ENCODE measurements around the gene MELTF. TPM values are rescaled to one million over a fixed set of nuclear protein-coding genes. Genes with fewer than 3 reads are reported as not detected.
A peak's percentile ranks its signal among the peaks of the same experiment; 100 is the strongest.

MELTF gene
- total RNA-seq, 4 donors from 2014 or later, result 5.0 to 11.5 (median 9.0) TPM

GRCh38 chr3:197028728-197029510 lies 698 bp downstream of the MELTF start:
- no CpG with 5 or more reads among the region's 67 CpGs for WGBS, 2 donors (ENCODE audit: low coverage in 1 of 2)
- ATAC-seq, result no peak
- TF ChIP-seq POLR2A (IDR thresholded peaks at IDR 0.05) (no peak), EP300 (IDR thresholded peaks at IDR 0.05) (no peak), POLR2AphosphoS5 (IDR thresholded peaks at IDR 0.05) (no peak)
- TF ChIP-seq, protein P1, sequence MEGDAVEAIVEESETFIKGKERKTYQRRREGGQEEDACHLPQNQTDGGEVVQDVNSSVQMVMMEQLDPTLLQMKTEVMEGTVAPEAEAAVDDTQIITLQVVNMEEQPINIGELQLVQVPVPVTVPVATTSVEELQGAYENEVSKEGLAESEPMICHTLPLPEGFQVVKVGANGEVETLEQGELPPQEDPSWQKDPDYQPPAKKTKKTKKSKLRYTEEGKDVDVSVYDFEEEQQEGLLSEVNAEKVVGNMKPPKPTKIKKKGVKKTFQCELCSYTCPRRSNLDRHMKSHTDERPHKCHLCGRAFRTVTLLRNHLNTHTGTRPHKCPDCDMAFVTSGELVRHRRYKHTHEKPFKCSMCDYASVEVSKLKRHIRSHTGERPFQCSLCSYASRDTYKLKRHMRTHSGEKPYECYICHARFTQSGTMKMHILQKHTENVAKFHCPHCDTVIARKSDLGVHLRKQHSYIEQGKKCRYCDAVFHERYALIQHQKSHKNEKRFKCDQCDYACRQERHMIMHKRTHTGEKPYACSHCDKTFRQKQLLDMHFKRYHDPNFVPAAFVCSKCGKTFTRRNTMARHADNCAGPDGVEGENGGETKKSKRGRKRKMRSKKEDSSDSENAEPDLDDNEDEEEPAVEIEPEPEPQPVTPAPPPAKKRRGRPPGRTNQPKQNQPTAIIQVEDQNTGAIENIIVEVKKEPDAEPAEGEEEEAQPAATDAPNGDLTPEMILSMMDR (IDR thresholded peaks at IDR 0.05), result no peak
- H3K4me3 ChIP-seq, result peak overlapping the region; percentile 20 to 59
- peaks cover 44% of the 10 kb centered on the region for H3K27me3 ChIP-seq
- H3K9me3 ChIP-seq, result no peaks in the 10 kb centered on the region
- H3K4me1 ChIP-seq, result peaks cover 0 to 25% (median 5%) of the 10 kb centered on the region in 3 donors
- H3K27ac ChIP-seq, result peak overlapping the region in 1 of 4 donors; percentile 78
- H3K36me3 ChIP-seq, result no peaks in the 10 kb centered on the region

DNA sequence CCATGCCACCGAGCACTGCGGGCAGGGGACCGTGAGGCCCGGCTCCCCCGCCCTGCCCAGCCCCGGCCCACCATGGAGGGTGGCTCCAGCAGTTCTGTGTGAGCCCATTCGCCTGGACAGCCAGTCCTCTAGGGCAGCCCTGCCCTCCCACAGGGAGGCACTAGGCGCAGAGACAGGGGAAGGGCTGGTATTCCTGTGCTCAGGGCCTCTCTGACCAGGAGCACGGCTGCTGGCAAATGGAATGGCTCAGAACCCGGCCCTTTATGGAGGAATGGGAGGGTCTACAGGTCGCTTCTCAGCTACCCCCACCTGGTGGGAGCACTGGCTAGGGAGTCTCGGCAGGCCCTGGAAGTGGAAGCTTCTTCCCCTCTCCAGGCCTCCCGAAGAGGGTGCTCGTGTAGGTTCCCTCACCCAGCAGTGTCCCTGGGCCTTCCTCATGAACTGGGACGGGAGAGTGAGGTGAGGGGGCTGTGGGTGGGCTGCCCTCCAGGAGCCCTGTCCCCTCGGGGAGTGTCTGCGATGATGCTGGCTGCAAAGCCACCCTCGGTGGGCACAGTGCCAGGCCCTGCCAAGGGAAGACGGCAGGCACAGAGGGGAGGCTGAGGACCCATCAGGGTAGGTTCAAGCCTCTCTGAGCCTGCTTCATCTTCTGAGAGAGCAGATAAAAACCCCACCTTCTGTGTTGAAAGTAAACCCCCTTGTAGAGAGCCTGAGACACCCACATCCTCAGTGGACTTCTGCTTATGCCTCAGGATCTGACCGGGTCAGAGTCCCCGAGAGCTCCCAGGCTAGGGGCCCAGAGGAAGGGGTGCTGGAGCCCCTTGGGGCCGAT lies 1.5 kb downstream of the MELTF start:
- TF ChIP-seq POLR2AphosphoS5 (IDR thresholded peaks at IDR 0.05) (no peak), POLR2A (IDR thresholded peaks at IDR 0.05) (no peak), EP300 (IDR thresholded peaks at IDR 0.05) (no peak)
- TF ChIP-seq, protein P1 (IDR thresholded peaks at IDR 0.05), result no peak
- no peak for ATAC-seq
- Histone ChIP-seq H3K4me3 (peak overlapping the region in 1 of 2 donors; percentile 59), H3K27me3 (peaks cover 43% of the 10 kb centered on the region), H3K36me3 (no peaks in the 10 kb centered on the region), H3K9me3 (no peaks in the 10 kb centered on the region), H3K27ac (peak overlapping the region in 1 of 4 donors; percentile 78), H3K4me1 (peaks cover 0 to 25% (median 5%) of the 10 kb centered on the region in 3 donors)
- 93% methylated on average over 3 of the region's 22 CpGs; no CpG with 5 or more reads in 1 of the 2 donors for WGBS, 2 donors (ENCODE audit: low coverage in 1 of 2)

- TF ChIP-seq, protein P1 (IDR thresholded peaks at IDR 0.05), result no peak
- no peak for TF ChIP-seq POLR2AphosphoS5 (IDR thresholded peaks at IDR 0.05)
- no peak for TF ChIP-seq POLR2A (IDR thresholded peaks at IDR 0.05)
- no peak for TF ChIP-seq EP300 (IDR thresholded peaks at IDR 0.05)
- Histone ChIP-seq H3K27ac (no peak overlapping the region), H3K27me3 (peaks cover 50% of the 10 kb centered on the region), H3K36me3 (no peaks in the 10 kb centered on the region), H3K9me3 (no peaks in the 10 kb centered on the region), H3K4me1 (peaks cover 0 to 25% (median 5%) of the 10 kb centered on the region in 3 donors), H3K4me3 (no peak overlapping the region)
- no peak for ATAC-seq
- 97% methylated on average over 7 of the region's 29 CpGs; no CpG with 5 or more reads in 1 of the 2 donors for WGBS, 2 donors (ENCODE audit: low coverage in 1 of 2)
Observed at GRCh38 chr3:197027151-197027895, 2.3 kb downstream of the MELTF start.

- Histone ChIP-seq H3K27ac (no peak overlapping the region), H3K4me1 (peaks cover 0 to 21% (median 5%) of the 10 kb centered on the region in 3 donors), H3K36me3 (no peaks in the 10 kb centered on the region), H3K9me3 (no peaks in the 10 kb centered on the region), H3K27me3 (peaks cover 57% of the 10 kb centered on the region), H3K4me3 (no peak overlapping the region)
- TF ChIP-seq POLR2A (IDR thresholded peaks at IDR 0.05), result no peak
- no peak for TF ChIP-seq POLR2AphosphoS5 (IDR thresholded peaks at IDR 0.05)
- TF ChIP-seq EP300 (IDR thresholded peaks at IDR 0.05), result no peak
- TF ChIP-seq, protein P1 (IDR thresholded peaks at IDR 0.05), result no peak
- WGBS, 2 donors (ENCODE audit: low coverage in 1 of 2), result no CpG with 5 or more reads among the region's 9 CpGs
- no peak for ATAC-seq
Observed at GRCh38 chr3:197026481-197026866, 3.1 kb downstream of the MELTF start.

Data from gastroesophageal sphincter (tissue), 4 donors.